ENCODE measurements around the gene NCDN. TPM values are rescaled to one million over a fixed set of nuclear protein-coding genes. Genes with fewer than 3 reads are reported as not detected.

The NCDN gene
- total RNA-seq, 8 experiments from 2014 or later: 37.4 to 57.6 (median 50.3) TPM

DNA sequence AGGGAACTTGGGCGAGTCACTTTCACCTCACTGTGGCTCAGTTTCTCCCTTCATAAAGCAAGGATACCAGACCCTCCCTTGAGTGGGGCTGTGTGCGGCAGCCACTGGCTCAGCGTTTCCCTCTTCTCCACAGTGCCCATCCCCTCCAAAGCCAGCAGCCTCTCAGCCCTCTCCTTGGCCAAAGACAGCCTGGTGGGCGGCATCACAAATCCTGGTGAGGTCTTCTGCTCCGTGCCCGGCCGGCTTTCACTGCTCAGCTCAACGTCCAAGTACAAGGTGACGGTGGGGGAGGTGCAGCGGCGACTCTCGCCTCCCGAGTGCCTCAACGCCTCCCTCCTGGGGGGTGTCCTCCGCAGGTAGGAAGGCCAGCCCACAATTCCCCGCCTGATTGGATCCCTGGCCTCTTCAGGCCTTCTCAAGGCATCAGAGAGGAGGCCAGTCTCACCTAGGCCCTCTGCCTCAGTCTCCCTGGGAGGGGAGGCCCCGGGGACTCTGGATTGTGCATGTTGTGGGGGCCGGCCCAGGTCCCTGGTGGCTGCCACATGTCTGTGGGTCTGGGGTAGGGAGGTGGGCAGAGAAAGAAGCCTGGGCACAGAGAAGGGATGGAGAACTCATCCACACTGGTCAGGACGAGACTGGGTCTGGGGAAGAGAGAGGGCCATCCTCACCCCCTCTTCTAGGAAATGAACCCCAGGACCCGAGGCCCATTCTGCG, 30.8 kb downstream of the NCDN start:
- H3K4me3 ChIP-seq: no peak overlapping the region
- 50 to 88% (median 67%) methylated on average over 1 to 8 of the region's 21 CpGs; no CpG with 5 or more reads in 6 of the 10 experiments for WGBS, 10 experiments
- peaks cover 0 to 7% of the 10 kb centered on the region in 2 donors for H3K4me1 ChIP-seq (replicated peaks in 1 of 2)
- in situ Hi-C loops (cut with MboI; ENCODE audit: low pct_unique_long_range_greater_than_20kb in 2 of 9, low sequenced_read_pairs in 9 of 9, unreplicated experiment in 9 of 9): no loop called here
- peak in 3 of 8 experiments; percentile 7 to 13 (median 7) for ATAC-seq (replicated peaks in 6 of 8)
- H3K27ac ChIP-seq: no peak overlapping the region

- ATAC-seq (replicated peaks in 6 of 8): peak in 4 of 8 experiments; percentile 5 to 13 (median 8)
- no peak overlapping the region for H3K4me3 ChIP-seq
- in situ Hi-C loops (cut with MboI; ENCODE audit: low pct_unique_long_range_greater_than_20kb in 2 of 9, low sequenced_read_pairs in 9 of 9, unreplicated experiment in 9 of 9): no loop called here
- WGBS, 10 experiments: 69 to 99% (median 94%) methylated on average over 2 to 12 of the region's 15 CpGs; no CpG with 5 or more reads in 4 of the 10 experiments
- peaks cover 0 to 9% of the 10 kb centered on the region in 2 donors for H3K4me1 ChIP-seq (replicated peaks in 1 of 2)
- no peak overlapping the region for H3K27ac ChIP-seq
These were observed 32.2 kb downstream of the NCDN start for GRCh38 chr1:35589516-35590427.

DNA sequence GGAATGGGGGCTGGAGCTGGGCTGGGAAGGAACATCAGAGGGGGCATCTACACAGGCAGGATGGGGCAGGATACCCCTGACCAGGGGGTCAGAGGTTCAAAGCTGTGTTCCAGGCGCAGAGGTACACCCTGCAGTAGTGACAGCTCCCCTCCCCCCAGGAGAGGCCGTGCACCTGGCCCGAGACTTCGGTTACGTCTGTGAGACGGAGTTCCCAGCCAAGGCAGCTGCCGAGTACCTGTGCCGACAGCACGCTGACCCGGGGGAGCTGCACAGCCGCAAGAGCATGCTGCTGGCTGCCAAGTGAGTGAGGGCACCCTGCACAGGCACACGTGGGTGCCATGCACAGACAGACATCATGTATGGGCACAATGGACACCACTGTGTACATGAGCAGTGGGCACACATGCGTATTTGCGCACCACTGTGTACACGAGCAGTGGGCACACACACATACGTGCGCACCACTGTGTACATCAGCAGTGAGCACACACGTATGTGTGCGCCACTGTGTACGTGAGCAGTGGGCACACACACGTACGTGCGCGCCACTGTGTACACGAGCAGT, 33.0 kb downstream of the NCDN start:
- H3K4me1 ChIP-seq (replicated peaks in 1 of 2): peaks cover 0 to 9% of the 10 kb centered on the region in 2 donors
- 70 to 100% (median 95%) methylated on average over 2 to 22 of the region's 25 CpGs; no CpG with 5 or more reads in 5 of the 10 experiments for WGBS, 10 experiments
- H3K4me3 ChIP-seq: no peak overlapping the region
- ATAC-seq (replicated peaks in 6 of 8): peak in 4 of 8 experiments; percentile 9 to 30 (median 19)
- H3K27ac ChIP-seq: no peak overlapping the region
- in situ Hi-C loops (cut with MboI; ENCODE audit: low pct_unique_long_range_greater_than_20kb in 2 of 9, low sequenced_read_pairs in 9 of 9, unreplicated experiment in 9 of 9): no loop called here

DNA sequence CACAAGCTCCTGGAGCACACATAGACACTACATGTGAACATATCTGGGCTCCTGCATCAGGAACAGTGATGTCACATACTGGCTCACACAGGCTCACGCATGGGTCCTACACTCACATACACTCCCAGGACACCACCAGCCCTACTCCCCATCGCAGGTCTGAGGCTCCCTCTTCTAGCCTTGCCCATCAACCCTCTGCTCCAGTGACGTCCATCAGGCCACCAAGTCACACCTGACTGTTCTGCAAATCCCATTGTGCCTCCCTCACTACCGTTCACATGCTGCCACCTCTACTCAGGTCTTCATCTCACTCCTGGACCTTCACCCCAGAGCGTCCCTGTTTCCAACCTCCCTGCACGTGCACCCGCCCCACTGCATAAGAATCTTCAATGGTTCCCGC, 33.6 kb downstream of the NCDN start:
- no peak overlapping the region for H3K27ac ChIP-seq
- peaks cover 0 to 8% of the 10 kb centered on the region in 2 donors for H3K4me1 ChIP-seq (replicated peaks in 1 of 2)
- peak in 1 of 8 experiments; percentile 12 for ATAC-seq (replicated peaks in 6 of 8)
- 80 to 100% (median 88%) methylated on average over 2 to 8 of the region's 8 CpGs; no CpG with 5 or more reads in 2 of the 10 experiments for WGBS, 10 experiments
- no peak overlapping the region for H3K4me3 ChIP-seq
- in situ Hi-C loops (cut with MboI; ENCODE audit: low pct_unique_long_range_greater_than_20kb in 2 of 9, low sequenced_read_pairs in 9 of 9, unreplicated experiment in 9 of 9): no loop called here

DNA sequence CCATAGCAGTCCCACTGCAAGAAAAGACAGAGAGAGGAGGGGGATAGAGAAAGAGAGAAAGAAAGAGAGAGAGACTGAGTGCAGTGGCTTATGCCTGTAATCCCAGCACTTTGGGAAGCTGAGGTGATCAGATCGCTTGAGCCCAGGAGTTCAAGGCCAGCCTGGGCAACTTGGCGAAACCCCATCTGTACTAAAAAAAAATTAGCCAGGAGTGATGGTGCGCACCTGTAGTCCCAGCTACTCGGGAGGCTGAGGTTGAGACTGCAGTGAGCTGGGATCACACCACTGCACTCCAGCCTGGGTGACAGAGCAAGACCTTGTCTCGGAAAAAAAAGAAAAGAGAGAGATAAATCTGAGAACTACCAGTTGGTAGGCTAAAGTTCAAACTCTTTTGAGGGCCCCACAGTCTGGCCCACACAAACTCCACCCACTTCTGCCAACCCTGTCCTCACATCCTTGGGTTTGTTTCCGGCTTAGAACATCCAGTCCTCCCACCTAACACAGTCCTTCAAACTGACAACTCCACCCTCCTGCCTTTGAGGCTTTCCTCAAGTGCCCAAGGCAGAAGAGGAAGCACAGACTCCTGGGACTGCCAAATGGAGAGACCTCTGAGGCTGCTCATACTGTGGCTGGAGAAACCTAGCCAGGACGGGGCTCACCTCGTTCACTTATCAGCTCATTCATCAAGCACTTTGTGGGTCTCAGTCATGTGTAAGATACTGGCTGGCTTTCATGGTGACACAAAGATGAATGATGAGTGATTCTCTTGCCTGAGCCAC, 35.6 kb downstream of the NCDN start:
- in situ Hi-C loops (cut with MboI; ENCODE audit: low pct_unique_long_range_greater_than_20kb in 2 of 9, low sequenced_read_pairs in 9 of 9, unreplicated experiment in 9 of 9): no loop called here
- Histone ChIP-seq H3K4me1 (replicated peaks in 1 of 2) (peaks cover 0 to 6% of the 10 kb centered on the region in 2 donors), H3K27ac (no peak overlapping the region), H3K4me3 (no peak overlapping the region)
- ATAC-seq (replicated peaks in 6 of 8): peak in 2 of 8 experiments; percentile 10 to 30
- 46 to 100% (median 92%) methylated on average over 1 to 8 of the region's 8 CpGs; no CpG with 5 or more reads in 4 of the 10 experiments for WGBS, 10 experiments

DNA sequence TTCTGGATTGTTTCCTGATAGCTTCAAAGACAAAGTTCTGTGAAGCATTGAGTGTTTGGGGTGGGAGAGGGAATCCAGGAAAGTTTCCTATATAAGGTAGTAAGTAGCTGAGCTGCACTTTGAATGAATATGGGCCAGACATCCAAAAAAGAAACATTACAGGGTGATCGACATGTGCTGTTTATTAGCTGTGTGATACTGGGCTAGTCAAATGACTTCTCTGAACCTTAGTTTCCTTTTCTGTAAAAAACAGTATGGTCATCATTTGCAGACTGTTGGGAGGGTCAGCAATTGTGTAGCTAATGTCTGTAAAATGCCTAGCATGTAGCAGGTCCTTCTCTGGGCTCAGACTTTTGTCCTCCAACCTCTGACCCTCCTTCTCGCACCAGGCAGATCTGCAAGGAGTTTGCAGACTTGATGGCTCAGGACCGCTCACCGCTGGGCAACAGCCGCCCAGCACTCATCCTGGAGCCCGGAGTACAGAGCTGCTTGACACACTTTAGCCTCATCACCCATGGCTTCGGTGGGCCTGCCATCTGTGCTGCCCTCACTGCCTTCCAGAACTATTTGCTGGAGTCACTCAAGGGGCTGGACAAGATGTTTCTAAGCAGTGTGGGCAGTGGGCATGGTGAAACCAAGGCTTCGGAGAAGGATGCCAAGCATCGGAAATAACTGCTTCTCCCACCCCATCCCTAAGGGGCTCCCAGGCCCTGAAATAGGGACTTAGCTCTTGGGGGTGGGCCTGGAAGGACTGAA, 36.6 kb downstream of the NCDN start:
- Histone ChIP-seq H3K4me1 (replicated peaks in 1 of 2) (peaks cover 0 to 6% of the 10 kb centered on the region in 2 donors), H3K4me3 (no peak overlapping the region), H3K27ac (no peak overlapping the region)
- WGBS, 10 experiments: 80 to 100% (median 92%) methylated on average over 1 to 9 of the region's 9 CpGs; no CpG with 5 or more reads in 3 of the 10 experiments
- in situ Hi-C loops (cut with MboI; ENCODE audit: low pct_unique_long_range_greater_than_20kb in 2 of 9, low sequenced_read_pairs in 9 of 9, unreplicated experiment in 9 of 9): no loop called here
- no peak for ATAC-seq (replicated peaks in 6 of 8)

DNA sequence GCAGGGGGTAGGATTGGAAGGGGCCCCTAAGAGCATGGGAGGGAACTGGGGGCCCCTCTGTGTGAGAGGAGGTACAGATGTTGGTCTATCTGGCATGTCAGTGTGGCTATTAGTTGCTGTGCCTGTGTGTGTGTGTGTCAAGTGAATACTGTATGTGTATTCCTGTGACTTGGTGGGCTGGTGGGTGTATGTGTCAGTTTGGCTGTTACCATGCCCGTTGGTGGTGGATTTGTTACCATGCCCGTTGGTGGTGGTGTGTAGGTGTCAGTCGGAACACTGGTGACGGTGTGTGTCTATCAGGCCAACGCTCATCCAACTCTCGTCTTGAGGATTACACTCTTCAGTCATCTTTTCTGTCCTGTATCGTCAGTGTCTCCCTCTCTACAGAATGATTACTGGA, 38.1 kb downstream of the NCDN start:
- 77 to 100% (median 94%) methylated on average over 3 to 7 of the region's 7 CpGs; no CpG with 5 or more reads in 2 of the 10 experiments for WGBS, 10 experiments
- ATAC-seq (replicated peaks in 6 of 8): peak in 2 of 8 experiments; percentile 10 to 22
- in situ Hi-C loops (cut with MboI; ENCODE audit: low pct_unique_long_range_greater_than_20kb in 2 of 9, low sequenced_read_pairs in 9 of 9, unreplicated experiment in 9 of 9): no loop called here
- H3K27ac ChIP-seq: no peak overlapping the region
- no peak overlapping the region for H3K4me3 ChIP-seq
- peaks cover 0 to 6% of the 10 kb centered on the region in 2 donors for H3K4me1 ChIP-seq (replicated peaks in 1 of 2)

DNA sequence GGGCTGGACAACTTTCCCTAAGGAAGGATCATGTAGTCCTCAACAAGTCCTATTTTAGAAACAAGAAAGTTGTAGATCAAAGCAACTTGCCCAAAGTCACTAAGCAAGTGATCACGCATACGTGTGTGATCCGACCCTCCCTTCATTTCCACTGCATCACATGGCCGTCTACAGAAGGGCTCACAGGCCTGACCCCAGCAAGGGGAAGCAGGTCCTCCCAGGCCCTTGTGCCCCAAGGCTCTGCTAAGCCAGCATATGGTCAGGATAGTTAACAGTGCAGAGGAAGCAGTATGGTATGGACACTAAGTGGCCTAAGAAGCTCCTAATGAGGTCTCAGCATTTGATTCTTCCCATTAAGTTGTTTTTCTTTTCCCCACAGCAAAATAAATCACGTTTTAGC, 40.3 kb downstream of the NCDN start:
- no peak overlapping the region for H3K27ac ChIP-seq
- in situ Hi-C loops (cut with MboI; ENCODE audit: low pct_unique_long_range_greater_than_20kb in 2 of 9, low sequenced_read_pairs in 9 of 9, unreplicated experiment in 9 of 9): no loop called here
- no peak overlapping the region for H3K4me3 ChIP-seq
- peaks cover 0 to 6% of the 10 kb centered on the region in 2 donors for H3K4me1 ChIP-seq (replicated peaks in 1 of 2)
- peak in 1 of 8 experiments; percentile 11 for ATAC-seq (replicated peaks in 6 of 8)
- WGBS, 10 experiments: 57 to 96% (median 87%) methylated on average over 2 to 5 of the region's 5 CpGs; no CpG with 5 or more reads in 3 of the 10 experiments

GRCh38 chr1:35598895-35599294, 41.3 kb downstream of the NCDN start:
- WGBS, 10 experiments: 20 to 100% (median 58%) methylated on average over 1 to 2 of the region's 2 CpGs; no CpG with 5 or more reads in 4 of the 10 experiments
- Histone ChIP-seq H3K27ac (no peak overlapping the region), H3K4me1 (replicated peaks in 1 of 2) (no peaks in the 10 kb centered on the region), H3K4me3 (no peak overlapping the region)
- peak in 3 of 8 experiments; percentile 48 to 79 (median 68) for ATAC-seq (replicated peaks in 6 of 8)
- in situ Hi-C loops (cut with MboI; ENCODE audit: low pct_unique_long_range_greater_than_20kb in 2 of 9, low sequenced_read_pairs in 9 of 9, unreplicated experiment in 9 of 9): no loop called here

DNA sequence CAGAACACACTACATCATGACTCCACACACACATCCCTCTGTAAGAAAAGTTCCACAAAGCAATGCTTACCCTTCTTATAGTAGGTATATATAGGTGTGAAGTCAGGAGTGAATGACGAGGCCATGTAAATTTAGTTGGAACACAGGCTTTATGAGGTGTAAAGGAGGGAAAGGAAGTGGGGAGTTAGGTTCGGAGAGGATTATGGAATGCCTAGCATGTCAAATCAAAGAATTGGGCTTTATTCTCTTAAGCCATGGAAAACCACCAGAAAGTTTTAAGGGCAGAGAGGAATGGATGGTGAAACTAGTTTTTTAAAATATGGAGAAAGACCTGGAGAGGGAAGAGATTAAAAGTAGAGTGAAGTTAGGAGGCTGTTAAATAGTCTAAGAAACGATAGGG, 41.8 kb downstream of the NCDN start:
- Histone ChIP-seq H3K4me3 (no peak overlapping the region), H3K4me1 (replicated peaks in 1 of 2) (no peaks in the 10 kb centered on the region), H3K27ac (no peak overlapping the region)
- in situ Hi-C loops (cut with MboI; ENCODE audit: low pct_unique_long_range_greater_than_20kb in 2 of 9, low sequenced_read_pairs in 9 of 9, unreplicated experiment in 9 of 9): no loop called here
- 72 to 100% (median 95%) methylated on average over 1 to 3 of the region's 3 CpGs for WGBS, 10 experiments
- ATAC-seq (replicated peaks in 6 of 8): peak in 1 of 8 experiments; percentile 3

DNA sequence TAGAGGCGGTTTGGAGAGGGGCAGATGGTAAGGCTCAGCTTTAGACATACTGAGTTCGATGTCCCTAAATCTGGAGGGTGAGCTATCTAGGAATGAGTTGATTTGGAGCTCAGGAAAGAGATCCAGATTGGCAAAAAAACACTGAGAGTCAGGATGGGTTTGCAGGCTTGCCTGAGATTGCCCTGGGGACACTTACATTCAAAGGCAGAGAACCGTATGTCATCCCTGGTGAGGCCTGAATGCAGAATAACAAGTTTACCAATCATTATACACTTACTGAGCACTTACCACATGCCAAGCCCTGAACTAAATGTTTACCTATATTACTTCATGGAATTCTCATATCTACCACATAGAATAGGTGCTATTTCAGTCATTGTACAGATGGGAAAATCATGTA, 43.0 kb downstream of the NCDN start:
- Histone ChIP-seq H3K4me3 (no peak overlapping the region), H3K4me1 (replicated peaks in 1 of 2) (peaks cover 0 to 4% of the 10 kb centered on the region in 2 donors), H3K27ac (no peak overlapping the region)
- in situ Hi-C loops (cut with MboI; ENCODE audit: low pct_unique_long_range_greater_than_20kb in 2 of 9, low sequenced_read_pairs in 9 of 9, unreplicated experiment in 9 of 9): no loop called here
- ATAC-seq (replicated peaks in 6 of 8): peak in 1 of 8 experiments; percentile 39
- WGBS, 10 experiments: 79 to 100% (median 91%) methylated on average over 1 to 3 of the region's 3 CpGs; no CpG with 5 or more reads in 2 of the 10 experiments

Measured in motor neuron (in vitro differentiated cells).